GM21619 (cell line): ENCODE data around the gene CDH15.

ENCODE experiments used
- ATAC-seq: cut with Tn5 transposase; IDR thresholded peaks from one replicate; pipeline ENCODE4 v1.9.1; 2021; ENCODE audit not compliant: unreplicated experiment

Gene CDH15

DNA sequence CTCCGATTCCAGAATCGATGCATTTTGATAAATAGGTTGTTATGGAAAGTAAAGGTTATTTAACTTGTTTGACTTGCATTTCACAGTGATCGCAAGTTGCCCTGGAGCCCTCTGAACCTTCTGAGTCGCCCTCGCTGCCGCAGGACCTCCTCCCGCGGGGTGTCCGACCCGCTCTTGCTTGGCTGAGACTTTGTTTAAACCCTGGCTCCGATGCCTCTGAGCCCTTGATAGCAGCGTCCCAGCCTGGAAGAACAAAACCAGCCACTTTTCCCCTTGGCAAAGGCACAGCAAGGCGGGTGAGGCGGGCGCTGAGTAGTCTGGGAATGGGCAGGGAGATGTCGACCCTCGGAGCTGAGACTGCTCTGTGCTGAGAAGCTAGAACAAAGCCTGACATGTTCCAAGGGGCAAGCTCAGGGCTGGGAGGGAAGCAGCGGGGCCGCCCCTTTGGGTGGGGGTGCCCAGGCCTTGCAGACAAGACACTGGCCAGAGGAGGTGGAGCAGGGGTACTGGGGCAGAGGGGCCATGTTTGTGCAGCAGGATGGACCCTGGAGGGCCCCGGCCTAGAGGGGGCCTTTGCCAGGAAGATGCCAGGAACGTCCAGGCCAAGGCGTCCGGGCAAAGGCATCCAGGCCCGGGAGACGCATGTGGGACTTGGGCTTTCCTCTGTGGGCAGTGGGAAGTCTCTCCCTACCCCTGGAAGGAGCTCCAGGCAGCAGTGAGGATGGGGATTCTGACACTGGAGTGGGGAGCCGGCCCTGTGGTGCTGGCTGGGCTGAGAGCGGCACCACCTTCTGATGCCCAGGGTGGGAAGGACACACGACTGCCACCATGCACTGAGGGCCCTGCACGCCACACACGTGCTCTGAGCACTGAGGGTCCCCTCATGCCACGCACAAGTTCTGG lies 30.3 kb upstream of the CDH15 start:
- no peak for ATAC-seq

- no peak for ATAC-seq
These were observed 29.7 kb upstream of the CDH15 start for GRCh38 chr16:89141884-89142267.

GRCh38 chr16:89142474-89143195 lies 28.9 kb upstream of the CDH15 start:
- ATAC-seq = no peak

GRCh38 chr16:89143201-89143741 lies 28.3 kb upstream of the CDH15 start:
- ATAC-seq = no peak

- no peak for ATAC-seq
These were observed 27.5 kb upstream of the CDH15 start for GRCh38 chr16:89143911-89144675.

DNA sequence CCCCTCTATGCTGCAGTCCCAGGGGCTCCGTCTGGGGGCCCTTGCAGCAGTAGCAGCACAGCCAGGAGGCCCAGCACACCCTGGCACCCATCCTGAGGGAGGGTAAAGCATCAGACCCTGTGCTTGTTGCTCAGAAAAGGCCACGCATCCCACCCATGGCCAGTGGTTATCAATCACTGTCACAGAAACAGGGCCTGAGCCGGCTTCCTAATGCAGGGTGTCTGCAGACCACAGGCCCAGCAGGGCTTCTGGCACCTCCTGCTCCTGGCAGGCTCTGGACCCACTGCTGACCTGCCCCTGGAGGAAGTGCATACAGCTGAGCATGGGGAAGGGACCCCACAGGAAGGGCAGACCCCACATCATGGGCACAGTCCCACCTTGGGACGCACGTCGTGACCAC lies 26.9 kb upstream of the CDH15 start:
- no peak for ATAC-seq

DNA sequence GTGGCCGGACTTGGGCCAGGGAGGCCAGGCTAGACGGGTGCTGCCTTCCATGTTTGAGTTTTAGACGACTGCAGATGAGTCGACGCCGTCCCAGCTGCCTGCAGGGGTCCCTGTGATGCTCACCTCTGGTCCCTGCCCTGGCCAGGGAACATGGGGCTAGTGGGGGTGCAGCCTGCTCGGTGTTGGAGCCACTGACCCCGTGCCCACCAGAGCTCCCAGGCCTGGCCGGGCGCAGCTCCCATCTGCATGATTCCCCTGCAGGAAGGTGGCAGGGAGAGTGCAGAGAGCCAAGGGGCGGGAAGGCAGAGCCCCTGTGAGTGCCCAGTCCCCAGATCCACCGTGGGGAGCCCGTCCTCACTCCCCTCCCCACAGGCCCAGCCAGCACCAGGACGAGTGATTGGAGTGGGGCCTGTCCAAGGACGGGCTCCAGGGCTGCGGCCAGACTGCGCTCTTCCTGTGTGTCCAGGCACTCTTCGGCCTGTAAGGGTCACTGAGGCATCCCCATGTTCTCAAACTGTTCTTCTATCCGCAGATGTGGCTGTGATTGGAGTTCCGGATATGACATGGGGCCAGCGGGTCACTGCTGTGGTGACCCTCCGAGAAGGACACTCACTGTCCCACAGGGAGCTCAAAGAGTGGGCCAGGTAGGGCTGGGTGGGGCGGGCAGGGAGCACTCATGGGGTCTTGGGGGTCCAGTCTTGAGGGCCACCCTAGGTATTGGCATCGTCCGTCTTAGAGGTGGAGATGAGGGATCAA lies 26.0 kb upstream of the CDH15 start:
- ATAC-seq = no peak

DNA sequence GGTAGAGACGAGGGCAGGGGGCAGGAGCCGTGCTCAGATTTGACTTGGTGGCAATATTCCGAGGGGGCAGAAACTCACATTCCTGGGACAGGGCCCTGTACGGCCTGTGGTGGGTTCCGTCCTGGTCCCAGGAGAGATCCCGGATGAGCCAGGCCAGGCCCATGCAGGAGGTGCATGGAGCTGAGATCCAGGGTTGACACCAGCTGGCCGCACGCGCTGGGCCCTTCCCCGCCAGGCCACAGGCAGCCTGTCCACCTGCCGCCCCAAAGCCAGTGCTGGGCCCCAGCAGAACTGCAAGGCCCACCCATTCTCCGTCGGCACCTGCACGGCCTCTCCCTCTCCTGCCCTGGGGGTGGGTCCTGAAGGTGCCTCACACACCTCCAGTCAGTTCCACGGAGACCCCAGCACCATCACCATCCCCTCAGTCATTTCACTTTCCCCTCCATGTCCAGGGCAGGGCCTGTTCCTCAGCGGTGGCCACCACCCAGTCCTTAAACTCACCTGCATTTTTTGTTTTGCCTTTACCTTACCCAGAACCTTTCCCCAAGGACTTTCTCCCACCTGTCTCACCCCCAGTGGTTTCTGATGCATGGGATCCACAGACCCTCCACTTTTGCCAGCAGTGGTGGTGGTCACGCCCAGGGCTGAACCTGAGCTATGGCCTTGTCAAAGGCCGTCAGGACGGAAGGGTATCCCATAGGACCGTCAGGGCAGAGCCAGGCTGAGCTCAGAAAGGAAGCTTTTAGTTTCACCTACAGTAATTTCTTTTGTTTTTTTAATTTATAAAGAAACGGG lies 25.1 kb upstream of the CDH15 start:
- no peak for ATAC-seq

GRCh38 chr16:89147085-89147817 lies 24.3 kb upstream of the CDH15 start:
- no peak for ATAC-seq

DNA sequence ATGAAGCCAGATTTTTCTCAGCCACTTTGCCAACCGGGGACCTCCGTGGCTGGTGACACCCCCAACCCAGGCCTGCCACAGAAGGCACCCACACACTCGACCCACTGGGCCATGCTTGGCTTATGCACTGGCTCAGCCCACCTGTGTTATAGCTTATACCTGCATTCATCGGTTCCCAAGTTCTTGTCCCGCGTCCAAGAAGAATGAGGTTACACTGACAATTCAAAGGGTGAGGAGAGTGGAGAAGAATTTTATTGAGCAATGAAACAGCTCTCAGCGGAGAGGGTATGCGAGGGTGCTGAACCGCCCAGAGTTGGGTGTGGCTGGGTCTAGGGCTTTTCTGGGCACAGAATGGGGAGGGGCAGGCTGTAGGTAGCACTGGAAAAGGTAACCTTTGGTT lies 22.2 kb upstream of the CDH15 start:
- ATAC-seq = no peak

DNA sequence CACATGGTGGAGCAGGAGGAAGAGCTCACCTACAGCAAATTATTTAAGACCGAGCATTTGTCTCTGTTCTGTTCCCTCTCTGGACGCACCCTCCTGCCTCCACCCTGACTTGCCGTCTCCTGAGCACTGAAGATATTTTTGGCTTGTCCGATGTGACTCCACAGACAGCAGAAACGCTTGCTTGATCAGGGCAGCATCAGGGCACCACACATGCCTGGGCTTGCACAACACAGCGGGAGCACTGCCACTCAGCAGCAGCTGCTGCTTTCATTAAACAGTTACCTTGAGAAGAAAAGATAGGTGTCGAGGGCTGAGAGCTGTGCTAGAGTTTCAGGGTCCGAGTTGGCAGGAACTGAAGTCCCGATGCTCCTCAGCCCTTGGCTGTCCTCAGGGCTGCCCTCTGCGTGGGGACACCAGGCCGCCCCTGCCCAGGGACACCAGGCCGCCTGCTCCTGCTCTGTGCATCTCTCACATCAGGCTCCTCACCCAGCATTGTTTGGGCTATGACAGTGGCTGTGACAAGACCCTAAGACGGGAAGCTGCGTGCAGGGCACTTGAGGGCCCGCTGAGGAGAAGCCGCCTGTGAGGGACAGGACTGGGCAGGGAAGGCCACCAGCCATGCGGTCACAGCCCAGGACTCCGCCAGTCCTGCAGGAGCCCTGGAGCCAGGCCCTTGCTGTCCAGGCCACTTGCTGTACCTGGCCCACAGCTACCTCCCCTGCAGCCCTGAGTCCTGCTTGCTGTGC lies 21.3 kb upstream of the CDH15 start:
- no peak for ATAC-seq

DNA sequence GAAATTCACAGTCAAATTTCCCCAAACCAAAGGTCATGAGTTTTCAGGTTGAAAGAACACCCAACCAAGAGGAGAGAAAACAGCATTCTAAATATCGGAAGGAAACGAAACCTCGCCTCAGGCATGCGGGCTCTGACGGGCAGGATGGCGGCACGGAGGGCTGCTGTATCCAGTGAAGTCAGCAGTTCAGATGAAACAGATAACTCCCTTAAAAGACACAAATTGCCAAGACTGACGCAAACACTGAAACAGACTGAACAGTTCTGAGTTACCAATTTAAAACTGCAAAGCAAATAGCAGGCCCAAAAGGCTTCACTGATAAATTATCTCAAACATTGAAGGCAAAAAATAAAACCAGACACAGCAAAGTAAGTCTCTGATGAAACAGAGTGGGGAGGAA lies 20.6 kb upstream of the CDH15 start:
- ATAC-seq = no peak

GRCh38 chr16:89152831-89153700 lies 18.5 kb upstream of the CDH15 start:
- ATAC-seq = no peak

GRCh38 chr16:89153848-89154271 lies 17.7 kb upstream of the CDH15 start:
- ATAC-seq = no peak

DNA sequence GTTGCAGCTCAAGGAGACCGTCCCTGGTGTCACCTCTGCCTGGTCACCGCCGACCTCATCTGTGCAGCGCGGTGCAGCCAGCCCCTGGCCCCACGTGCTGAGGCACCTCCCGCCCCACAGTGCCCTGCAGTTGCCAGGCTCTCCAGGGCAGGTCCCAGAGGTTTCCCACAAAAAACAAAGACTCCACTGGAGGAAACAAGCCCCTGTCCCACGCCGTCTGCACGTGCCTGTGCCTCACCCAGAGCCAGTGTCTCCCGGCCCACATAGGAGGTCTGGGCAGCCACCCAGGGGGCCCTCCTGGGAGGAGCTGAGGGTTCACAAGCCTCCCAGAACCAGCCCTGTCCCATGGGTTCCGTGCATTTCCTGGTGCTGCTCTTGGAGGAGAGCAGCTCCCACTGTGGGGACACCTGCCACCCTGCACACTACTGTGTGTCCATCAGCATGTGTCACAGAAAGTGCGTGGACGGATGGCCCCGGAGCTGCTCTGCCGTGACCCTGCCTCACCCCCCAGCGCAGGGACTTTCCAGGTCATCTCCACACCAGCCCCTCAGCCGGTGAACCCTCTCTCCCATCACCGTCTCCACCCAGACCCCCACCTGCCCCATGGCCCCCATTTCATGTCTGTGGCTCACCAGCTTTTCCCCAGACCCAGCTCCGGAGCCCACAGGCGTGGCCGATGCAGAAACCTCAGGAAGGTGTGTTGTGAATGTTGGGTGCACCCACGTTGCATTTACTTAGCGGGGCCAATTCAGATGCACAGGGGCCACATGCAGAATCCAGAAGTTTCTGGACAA lies 17.0 kb upstream of the CDH15 start:
- no peak for ATAC-seq

- no peak for ATAC-seq
These were observed 16.3 kb upstream of the CDH15 start for GRCh38 chr16:89155184-89155679.
